Vagina (tissue), 2 donors: ENCODE results near the gene RCL1. TPM values are rescaled to one million over a fixed set of nuclear protein-coding genes. Genes with fewer than 3 reads are reported as not detected.

ENCODE experiments used
- DNase-seq, 2 donors: peaks; one replicate each; pipeline ENCODE4 v3.0.0-alpha.2; 2017; ENCODE audit errors: extremely low spot score in 2 of 2
- H3K27ac ChIP-seq: fragments of 200-600 bp; sonication (generic); one replicate; pipeline ENCODE4 v1.5.1; 2019
- H3K27me3 ChIP-seq: fragments of 200-600 bp; sonication (generic); one replicate; pipeline ENCODE4 v1.5.1; 2019
- H3K36me3 ChIP-seq, 2 donors: fragments of 200-600 bp; sonication (generic); one replicate each; pipeline ENCODE4 v1.5.1; 2017 to 2019
- H3K4me1 ChIP-seq: fragments of 200-600 bp; sonication (generic); one replicate; pipeline ENCODE4 v1.5.1; 2019
- H3K4me3 ChIP-seq, 2 donors: fragments of 200-600 bp; sonication (generic); 1 replicate in 1 of 2; 2 replicates in 1 of 2; pipeline ENCODE4 v1.5.1; 2016 to 2019
- H3K9me3 ChIP-seq: fragments of 200-600 bp; sonication (generic); one replicate; pipeline ENCODE4 v1.5.1; 2019
- POLR2A ChIP-seq, 2 donors: fragments of 450-650 bp; IDR thresholded peaks; one replicate each; pipeline ENCODE4 v1.6.1; 2017; ENCODE audit warnings: antibody characterized with exemption in 2 of 2, mild to moderate bottlenecking in 2 of 2, moderate library complexity in 2 of 2
- POLR2AphosphoS5 ChIP-seq, 2 donors: sonication (generic); formaldehyde crosslinking; IDR thresholded peaks; one replicate each; pipeline ENCODE4 v1.9.0; 2017; ENCODE audit warnings: antibody characterized with exemption in 2 of 2, mild to moderate bottlenecking in 2 of 2, low read depth in 1 of 2; ENCODE audit not compliant: insufficient read depth in 1 of 2
- intact Hi-C: fragments of 100-400 bp; cut with DNase I; formaldehyde crosslinking; loops from one replicate; pipeline ENCODE4 v1.15.1; 2023
- total RNA-seq: library from RNA; depleted of rRNA; stranded (reverse); fragments of >200 nt; gene quantifications from one replicate; pipeline ENCODE4 v1.2.3, GENCODE V29; 2016
- TF ChIP-seq, protein P1 (sequence below), 3 experiments: fragments of 450-650 bp in 2 of 3; fragments of 200-600 bp in 1 of 3; sonication (generic) in 1 of 3; IDR thresholded peaks; one replicate each; pipeline ENCODE4 v1.5.1; 2017 to 2019; ENCODE audit warnings: antibody characterized with exemption in 3 of 3, mild to moderate bottlenecking in 2 of 3, moderate library complexity in 2 of 3

The RCL1 gene
- total RNA-seq, 1 donor from 2014 or later = 24.8 TPM

DNA sequence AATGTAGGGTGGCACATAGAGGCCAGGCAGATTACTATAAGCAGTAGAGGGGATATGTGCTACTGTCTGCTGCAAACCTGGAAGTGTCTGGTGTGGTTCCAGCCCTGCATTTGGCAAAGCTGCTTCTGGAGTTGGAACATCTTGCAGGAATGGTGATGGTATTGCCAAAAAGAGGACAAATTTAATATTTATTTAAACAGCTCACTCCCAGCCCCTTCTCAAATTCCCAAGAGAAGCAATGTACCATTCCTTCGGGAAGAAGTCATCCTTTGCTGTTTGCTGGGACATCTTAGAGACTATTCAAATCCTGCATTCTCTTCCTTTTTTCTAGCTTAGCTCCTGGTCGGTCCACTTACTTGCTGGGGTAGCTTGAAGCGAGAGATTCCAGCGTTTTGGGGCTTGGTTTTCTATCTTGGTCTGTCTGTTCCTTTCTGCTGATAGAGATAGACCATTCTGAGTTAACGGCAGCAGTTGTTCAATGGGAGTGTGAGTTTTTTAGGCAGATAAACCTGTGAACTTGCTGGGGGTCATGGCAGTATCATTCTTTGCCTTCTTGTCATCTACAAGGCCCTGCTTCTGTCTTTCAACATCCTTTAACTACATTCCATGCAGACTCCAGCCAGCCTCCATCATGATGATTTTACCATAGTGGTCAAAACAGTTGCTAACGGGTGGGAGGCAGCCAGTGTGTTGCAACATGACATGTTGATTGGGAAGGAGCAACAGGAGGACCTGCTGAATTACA, 69.9 kb downstream of the RCL1 start:
- intact Hi-C loops = no loop called here
- TF ChIP-seq, protein P1, sequence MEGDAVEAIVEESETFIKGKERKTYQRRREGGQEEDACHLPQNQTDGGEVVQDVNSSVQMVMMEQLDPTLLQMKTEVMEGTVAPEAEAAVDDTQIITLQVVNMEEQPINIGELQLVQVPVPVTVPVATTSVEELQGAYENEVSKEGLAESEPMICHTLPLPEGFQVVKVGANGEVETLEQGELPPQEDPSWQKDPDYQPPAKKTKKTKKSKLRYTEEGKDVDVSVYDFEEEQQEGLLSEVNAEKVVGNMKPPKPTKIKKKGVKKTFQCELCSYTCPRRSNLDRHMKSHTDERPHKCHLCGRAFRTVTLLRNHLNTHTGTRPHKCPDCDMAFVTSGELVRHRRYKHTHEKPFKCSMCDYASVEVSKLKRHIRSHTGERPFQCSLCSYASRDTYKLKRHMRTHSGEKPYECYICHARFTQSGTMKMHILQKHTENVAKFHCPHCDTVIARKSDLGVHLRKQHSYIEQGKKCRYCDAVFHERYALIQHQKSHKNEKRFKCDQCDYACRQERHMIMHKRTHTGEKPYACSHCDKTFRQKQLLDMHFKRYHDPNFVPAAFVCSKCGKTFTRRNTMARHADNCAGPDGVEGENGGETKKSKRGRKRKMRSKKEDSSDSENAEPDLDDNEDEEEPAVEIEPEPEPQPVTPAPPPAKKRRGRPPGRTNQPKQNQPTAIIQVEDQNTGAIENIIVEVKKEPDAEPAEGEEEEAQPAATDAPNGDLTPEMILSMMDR (IDR thresholded peaks at IDR 0.05) = no peak
- no peak for TF ChIP-seq POLR2AphosphoS5 (IDR thresholded peaks at IDR 0.05; ENCODE audit: insufficient read depth in 1 of 2, low read depth in 1 of 2)
- no peak for TF ChIP-seq POLR2A (IDR thresholded peaks at IDR 0.05)
- H3K4me3 ChIP-seq = no peak overlapping the region
- H3K36me3 ChIP-seq = peaks cover 0 to 8% of the 10 kb centered on the region in 2 donors
- no peak overlapping the region for H3K27ac ChIP-seq
- DNase-seq = no peak
- no peaks in the 10 kb centered on the region for H3K9me3 ChIP-seq
- H3K27me3 ChIP-seq = no peaks in the 10 kb centered on the region
- H3K4me1 ChIP-seq = no peaks in the 10 kb centered on the region

DNA sequence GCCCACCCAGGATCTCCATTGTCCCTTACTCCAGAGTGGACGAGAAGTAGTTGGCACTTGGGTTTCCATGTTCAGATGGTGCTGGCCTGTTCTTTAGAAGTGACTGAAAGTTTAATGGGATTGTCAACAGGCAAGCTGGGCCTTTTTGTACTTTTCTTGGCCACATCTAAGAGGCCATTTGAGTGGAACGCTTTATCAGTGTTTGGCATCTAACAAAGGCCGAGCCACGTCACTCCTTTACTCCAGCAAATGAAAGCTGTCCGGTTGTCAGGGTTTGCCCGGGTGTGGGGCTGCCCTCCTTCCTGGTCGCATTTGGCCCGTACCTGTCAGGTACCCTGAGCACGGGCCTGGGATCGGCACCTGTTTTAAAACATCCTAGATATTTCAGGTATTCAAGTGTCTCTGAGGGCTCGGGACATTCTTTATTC, 71.5 kb downstream of the RCL1 start:
- Histone ChIP-seq H3K9me3 (no peaks in the 10 kb centered on the region), H3K4me3 (no peak overlapping the region), H3K27ac (no peak overlapping the region), H3K36me3 (peaks cover 0 to 8% of the 10 kb centered on the region in 2 donors), H3K27me3 (no peaks in the 10 kb centered on the region), H3K4me1 (no peaks in the 10 kb centered on the region)
- TF ChIP-seq POLR2A (IDR thresholded peaks at IDR 0.05) = no peak
- TF ChIP-seq, protein P1 (IDR thresholded peaks at IDR 0.05) = no peak
- no peak for TF ChIP-seq POLR2AphosphoS5 (IDR thresholded peaks at IDR 0.05; ENCODE audit: insufficient read depth in 1 of 2, low read depth in 1 of 2)
- no peak for DNase-seq
- intact Hi-C loops = no loop called here

DNA sequence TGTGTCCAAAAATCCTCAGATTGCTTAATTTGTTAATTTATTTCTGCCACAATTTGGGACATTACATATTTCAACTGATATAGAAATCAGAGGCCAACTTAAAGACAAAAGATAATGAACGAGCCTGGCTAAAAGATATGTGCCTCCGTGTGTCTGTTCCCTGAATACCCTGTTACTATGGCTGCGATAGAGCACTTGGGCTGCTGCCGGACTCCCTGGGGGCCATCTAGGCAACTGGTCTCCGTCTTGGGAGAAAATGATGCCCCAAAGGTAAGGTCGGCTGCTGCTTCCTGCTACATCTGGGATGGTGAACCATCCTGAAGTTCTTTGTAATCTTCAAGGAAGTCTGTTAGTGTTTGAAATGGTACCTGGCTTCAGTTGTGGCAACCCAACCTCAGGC, 72.0 kb downstream of the RCL1 start:
- H3K4me3 ChIP-seq = no peak overlapping the region
- H3K4me1 ChIP-seq = no peaks in the 10 kb centered on the region
- intact Hi-C loops = no loop called here
- peaks cover 0 to 8% of the 10 kb centered on the region in 2 donors for H3K36me3 ChIP-seq
- no peak for DNase-seq
- H3K27ac ChIP-seq = no peak overlapping the region
- no peaks in the 10 kb centered on the region for H3K9me3 ChIP-seq
- no peaks in the 10 kb centered on the region for H3K27me3 ChIP-seq
- TF ChIP-seq POLR2A (IDR thresholded peaks at IDR 0.05) = no peak
- TF ChIP-seq, protein P1 (IDR thresholded peaks at IDR 0.05) = no peak
- TF ChIP-seq POLR2AphosphoS5 (IDR thresholded peaks at IDR 0.05; ENCODE audit: insufficient read depth in 1 of 2, low read depth in 1 of 2) = no peak

DNA sequence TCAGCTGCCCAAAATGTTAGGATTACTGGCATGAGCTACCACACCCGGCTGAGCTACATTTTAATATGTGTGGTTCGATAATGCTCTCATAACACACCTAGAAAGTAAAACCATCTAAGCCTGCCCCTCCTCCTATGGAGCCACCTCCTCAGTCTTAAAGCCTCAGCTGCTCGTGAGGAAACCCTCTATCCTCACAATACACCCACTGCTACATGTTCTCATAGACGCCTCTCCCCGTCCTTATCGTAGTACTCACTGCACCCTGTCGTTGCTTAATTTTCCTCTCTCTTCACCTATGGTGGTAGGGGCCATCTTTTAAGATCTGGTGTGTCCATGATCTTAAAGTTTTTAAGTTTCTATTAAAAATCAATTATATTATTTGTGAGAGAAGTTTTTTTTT, 72.9 kb downstream of the RCL1 start:
- TF ChIP-seq, protein P1 (IDR thresholded peaks at IDR 0.05) = no peak
- TF ChIP-seq POLR2A (IDR thresholded peaks at IDR 0.05) (no peak), POLR2AphosphoS5 (IDR thresholded peaks at IDR 0.05; ENCODE audit: insufficient read depth in 1 of 2, low read depth in 1 of 2) (no peak)

DNA sequence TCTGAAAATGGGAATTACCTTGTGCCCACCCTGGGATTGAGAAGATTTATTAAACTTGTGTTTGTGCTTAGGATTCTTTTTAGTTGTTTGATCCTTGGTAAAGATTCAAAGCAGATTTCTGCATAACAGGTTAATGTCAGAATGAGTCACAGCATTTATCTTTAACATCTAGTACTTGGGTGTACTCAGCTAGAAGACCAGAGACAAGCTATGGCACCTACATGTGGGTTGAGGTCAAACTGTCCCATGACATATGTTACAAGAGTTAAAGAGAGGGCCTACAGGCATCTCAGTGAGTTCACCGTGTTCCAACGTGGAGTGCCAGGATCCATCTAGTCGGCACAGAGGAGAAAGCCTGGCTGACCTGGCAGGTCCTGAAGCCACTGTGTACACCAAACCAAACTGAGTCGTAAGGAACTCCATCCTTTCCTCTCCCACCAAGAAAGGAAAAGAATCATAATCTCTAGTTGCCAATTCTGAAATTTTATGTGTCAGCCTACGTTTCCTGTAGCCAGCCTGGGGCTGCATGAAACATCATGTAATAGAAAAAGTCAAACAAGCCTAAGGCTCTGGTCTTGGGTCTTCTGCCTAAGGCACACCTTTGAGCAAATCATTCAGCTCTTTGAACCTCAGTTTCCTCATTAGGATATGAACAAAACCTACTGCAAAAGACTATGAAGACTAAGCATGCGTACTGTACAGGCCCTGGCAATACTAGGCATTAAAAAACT, 73.7 kb downstream of the RCL1 start:
- Histone ChIP-seq H3K27ac (no peak overlapping the region), H3K36me3 (no peaks in the 10 kb centered on the region), H3K9me3 (no peaks in the 10 kb centered on the region), H3K27me3 (no peaks in the 10 kb centered on the region), H3K4me3 (no peak overlapping the region), H3K4me1 (no peaks in the 10 kb centered on the region)
- TF ChIP-seq POLR2AphosphoS5 (IDR thresholded peaks at IDR 0.05; ENCODE audit: insufficient read depth in 1 of 2, low read depth in 1 of 2) (no peak), POLR2A (IDR thresholded peaks at IDR 0.05) (no peak)
- TF ChIP-seq, protein P1 (IDR thresholded peaks at IDR 0.05) = no peak
- DNase-seq = no peak
- intact Hi-C loops = no loop called here

More for the DNA sequence above, 72.9 kb downstream of the RCL1 start:
- Histone ChIP-seq H3K4me3 (no peak overlapping the region), H3K4me1 (no peaks in the 10 kb centered on the region), H3K36me3 (peaks cover 0 to under 1% of the 10 kb centered on the region in 2 donors), H3K27ac (no peak overlapping the region), H3K27me3 (no peaks in the 10 kb centered on the region), H3K9me3 (no peaks in the 10 kb centered on the region)
- DNase-seq = no peak
- intact Hi-C loops = no loop called here
